Breast epithelium (tissue), 4 donors: ENCODE measurements around the gene BACH2. TPM values are rescaled to one million over a fixed set of nuclear protein-coding genes. Genes with fewer than 3 reads are reported as not detected.

Experiments used
- DNase-seq, 2 donors: peaks; one replicate each; pipeline ENCODE4 v3.0.0-alpha.2; 2019; ENCODE audit warnings: low spot score in 2 of 2
- H3K27ac ChIP-seq, 2 donors: fragments of 200-600 bp; sonication (generic) in 1 of 2; one replicate each; pipeline ENCODE4 v1.5.1; 2016 to 2019; ENCODE audit warnings: mild to moderate bottlenecking in 1 of 2
- H3K27me3 ChIP-seq, 2 donors: fragments of 200-600 bp; sonication (generic) in 1 of 2; one replicate each; pipeline versions ENCODE4 v1.5.1 to v1.6.0; 2017 to 2019; ENCODE audit warnings: control low read depth in 1 of 2, mild to moderate bottlenecking in 1 of 2
- H3K36me3 ChIP-seq: fragments of 200-600 bp; one replicate; pipeline ENCODE4 v1.5.1; 2019
- H3K4me1 ChIP-seq, 2 donors: fragments of 200-600 bp; sonication (generic); one replicate each; pipeline ENCODE4 v1.5.1; 2016 to 2019; ENCODE audit warnings: control low read depth in 1 of 2
- H3K4me3 ChIP-seq, 3 donors: fragments of 200-600 bp; sonication (generic); 1 replicate in 2 of 3; 2 replicates in 1 of 3; pipeline ENCODE4 v1.5.1; 2016 to 2019; ENCODE audit warnings: mild to moderate bottlenecking in 3 of 3, moderate library complexity in 2 of 3
- H3K9me3 ChIP-seq, 2 donors: fragments of 200-600 bp; sonication (generic) in 1 of 2; one replicate each; pipeline ENCODE4 v1.5.1; 2016 to 2019; ENCODE audit warnings: control low read depth in 1 of 2
- CTCF ChIP-seq, 3 donors: fragments of 450-650 bp; IDR thresholded peaks; one replicate each; pipeline ENCODE4 v1.5.1; 2016 to 2017; ENCODE audit warnings: antibody characterized with exemption in 3 of 3, mild to moderate bottlenecking in 3 of 3, moderate library complexity in 3 of 3
- POLR2A ChIP-seq: fragments of 450-650 bp; IDR thresholded peaks from one replicate; pipeline ENCODE4 v1.6.1; 2016; ENCODE audit warnings: antibody characterized with exemption, mild to moderate bottlenecking, moderate library complexity
- POLR2AphosphoS5 ChIP-seq, 3 donors: sonication (generic); formaldehyde crosslinking; IDR thresholded peaks; one replicate each; pipeline ENCODE4 v1.6.1; 2017; ENCODE audit warnings: antibody characterized with exemption in 3 of 3
- intact Hi-C: fragments of 100-400 bp; cut with DNase I; formaldehyde crosslinking; loops from one replicate; pipeline ENCODE4 v1.15.1; 2023; ENCODE audit warnings: low total_unique reads
- total RNA-seq, 3 donors: library from RNA; depleted of rRNA; stranded (reverse); fragments of >200 nt; gene quantifications; one replicate each; pipeline ENCODE4 v1.1.0, GENCODE V29; 2016

Gene BACH2
- total RNA-seq, 3 donors from 2014 or later = 6.2 to 13.8 (median 7.0) TPM

- Histone ChIP-seq H3K27me3 (no peaks in the 10 kb centered on the region), H3K27ac (no peak overlapping the region), H3K4me3 (no peak overlapping the region), H3K9me3 (no peaks in the 10 kb centered on the region), H3K36me3 (no peaks in the 10 kb centered on the region), H3K4me1 (no peaks in the 10 kb centered on the region)
- DNase-seq = no peak
- intact Hi-C loops = no loop called here
- TF ChIP-seq CTCF (IDR thresholded peaks at IDR 0.05) (no peak), POLR2AphosphoS5 (IDR thresholded peaks at IDR 0.05) (no peak), POLR2A (no peak)
These were observed 215.7 kb downstream of the BACH2 start for GRCh38 chr6:90080876-90081481.

- H3K27ac ChIP-seq = no peak overlapping the region
- no peak for DNase-seq
- no peaks in the 10 kb centered on the region for H3K4me1 ChIP-seq
- no peaks in the 10 kb centered on the region for H3K36me3 ChIP-seq
- H3K4me3 ChIP-seq = no peak overlapping the region
- intact Hi-C loops = loop anchor here (10.0 kb wide), 1 partner anchor 395 kb away; no protein-coding TSS in a partner anchor
- no peaks in the 10 kb centered on the region for H3K9me3 ChIP-seq
- TF ChIP-seq POLR2AphosphoS5 (IDR thresholded peaks at IDR 0.05) = no peak
- TF ChIP-seq CTCF (IDR thresholded peaks at IDR 0.05) = no peak
- no peak for TF ChIP-seq POLR2A
- no peaks in the 10 kb centered on the region for H3K27me3 ChIP-seq
These were observed 216.8 kb downstream of the BACH2 start for GRCh38 chr6:90079560-90080490.

- Histone ChIP-seq H3K4me3 (no peak overlapping the region), H3K4me1 (no peaks in the 10 kb centered on the region), H3K27me3 (no peaks in the 10 kb centered on the region), H3K9me3 (no peaks in the 10 kb centered on the region), H3K36me3 (no peaks in the 10 kb centered on the region), H3K27ac (no peak overlapping the region)
- no peak for DNase-seq
- intact Hi-C loops = loop anchor here (10.0 kb wide), 1 partner anchor 396 kb away; no protein-coding TSS in a partner anchor
- TF ChIP-seq POLR2AphosphoS5 (IDR thresholded peaks at IDR 0.05) = no peak
- no peak for TF ChIP-seq CTCF (IDR thresholded peaks at IDR 0.05)
- TF ChIP-seq POLR2A = no peak
These were observed 217.9 kb downstream of the BACH2 start for GRCh38 chr6:90078513-90079289.

GRCh38 chr6:90076511-90077415 lies 219.9 kb downstream of the BACH2 start:
- no peak for TF ChIP-seq POLR2A
- TF ChIP-seq POLR2AphosphoS5 (IDR thresholded peaks at IDR 0.05) = no peak
- no peak for TF ChIP-seq CTCF (IDR thresholded peaks at IDR 0.05)
- Histone ChIP-seq H3K27me3 (no peaks in the 10 kb centered on the region), H3K36me3 (no peaks in the 10 kb centered on the region), H3K9me3 (no peaks in the 10 kb centered on the region), H3K27ac (no peak overlapping the region), H3K4me3 (no peak overlapping the region), H3K4me1 (no peaks in the 10 kb centered on the region)
- intact Hi-C loops = loop anchor here (10.0 kb wide), 1 partner anchor 398 kb away; no protein-coding TSS in a partner anchor
- no peak for DNase-seq
